Neural cell (in vitro differentiated cells): Measurements from ENCODE around the gene PFDN2.

ENCODE experiments used
- CTCF ChIP-seq: fragments of 450-650 bp; IDR thresholded peaks from 2 replicates; pipeline ENCODE4 v1.5.1; 2014; ENCODE audit warnings: antibody characterized with exemption, mild to moderate bottlenecking, moderate library complexity; ENCODE audit not compliant: poor library complexity, severe bottlenecking
- EP300 ChIP-seq: fragments of 450-650 bp; conservative IDR thresholded peaks from 2 replicates; pipeline ENCODE4 v1.6.1; 2014; ENCODE audit warnings: antibody characterized with exemption, mild to moderate bottlenecking, moderate library complexity; ENCODE audit not compliant: poor library complexity, severe bottlenecking
- EZH2 ChIP-seq: fragments of 200-600, 300-800 bp; shearing (Covaris generic), sonication (generic); IDR thresholded peaks from 2 replicates; pipeline ENCODE4 v1.6.1; 2014; ENCODE audit warnings: antibody characterized with exemption, low read length, borderline replicate concordance, mild to moderate bottlenecking; ENCODE audit not compliant: insufficient read depth, poor library complexity, severe bottlenecking
- MXI1 ChIP-seq: fragments of 450-650 bp; conservative IDR thresholded peaks from 2 replicates; pipeline ENCODE4 v1.6.1; 2014; ENCODE audit warnings: antibody characterized with exemption, mild to moderate bottlenecking; ENCODE audit not compliant: poor library complexity, severe bottlenecking
- POLR2AphosphoS5 ChIP-seq: IDR thresholded peaks from 2 replicates; pipeline ENCODE4 v1.6.1; 2012
- RAD21 ChIP-seq: fragments of 450-650 bp; conservative IDR thresholded peaks from 2 replicates; pipeline ENCODE4 v1.6.1; 2014; ENCODE audit warnings: antibody characterized with exemption, mild to moderate bottlenecking, moderate library complexity
- REST ChIP-seq: IDR thresholded peaks from 2 replicates; pipeline ENCODE4 v1.6.1; 2012; ENCODE audit warnings: borderline replicate concordance
- SMC3 ChIP-seq: fragments of 450-650 bp; conservative IDR thresholded peaks from 2 replicates; pipeline ENCODE4 v1.6.1; 2014; ENCODE audit warnings: antibody characterized with exemption, mild to moderate bottlenecking, moderate library complexity; ENCODE audit not compliant: poor library complexity
- TAF1 ChIP-seq: IDR thresholded peaks from 2 replicates; pipeline ENCODE4 v1.6.1; 2012; ENCODE audit warnings: low read depth

- TF ChIP-seq CTCF (no peak), POLR2AphosphoS5 (no peak), SMC3 (no peak), MXI1 (no peak), EP300 (no peak), EZH2 (no peak), TAF1 (no peak), REST (no peak), RAD21 (no peak)
Measured at GRCh38 chr1:161111527-161111926, 6.3 kb downstream of the PFDN2 start.
